GM21447 (cell line): ENCODE data around the gene PKP4.

Source experiments
- ATAC-seq: cut with Tn5 transposase; IDR thresholded peaks from one replicate; pipeline ENCODE4 v1.9.1; 2021; ENCODE audit not compliant: unreplicated experiment

Gene PKP4

GRCh38 chr2:158730621-158731140, 273.9 kb downstream of the PKP4 start:
- no peak for ATAC-seq

GRCh38 chr2:158731386-158731785, 274.6 kb downstream of the PKP4 start:
- no peak for ATAC-seq
